ENCODE measurements around the gene SLC35B2.

GRCh38 chr6:44251576-44252524, 5.5 kb downstream of the SLC35B2 start:
- TF ChIP-seq, protein P1, sequence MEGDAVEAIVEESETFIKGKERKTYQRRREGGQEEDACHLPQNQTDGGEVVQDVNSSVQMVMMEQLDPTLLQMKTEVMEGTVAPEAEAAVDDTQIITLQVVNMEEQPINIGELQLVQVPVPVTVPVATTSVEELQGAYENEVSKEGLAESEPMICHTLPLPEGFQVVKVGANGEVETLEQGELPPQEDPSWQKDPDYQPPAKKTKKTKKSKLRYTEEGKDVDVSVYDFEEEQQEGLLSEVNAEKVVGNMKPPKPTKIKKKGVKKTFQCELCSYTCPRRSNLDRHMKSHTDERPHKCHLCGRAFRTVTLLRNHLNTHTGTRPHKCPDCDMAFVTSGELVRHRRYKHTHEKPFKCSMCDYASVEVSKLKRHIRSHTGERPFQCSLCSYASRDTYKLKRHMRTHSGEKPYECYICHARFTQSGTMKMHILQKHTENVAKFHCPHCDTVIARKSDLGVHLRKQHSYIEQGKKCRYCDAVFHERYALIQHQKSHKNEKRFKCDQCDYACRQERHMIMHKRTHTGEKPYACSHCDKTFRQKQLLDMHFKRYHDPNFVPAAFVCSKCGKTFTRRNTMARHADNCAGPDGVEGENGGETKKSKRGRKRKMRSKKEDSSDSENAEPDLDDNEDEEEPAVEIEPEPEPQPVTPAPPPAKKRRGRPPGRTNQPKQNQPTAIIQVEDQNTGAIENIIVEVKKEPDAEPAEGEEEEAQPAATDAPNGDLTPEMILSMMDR (IDR thresholded peaks at IDR 0.05): no peak
- TF ChIP-seq POLR2A (IDR thresholded peaks at IDR 0.05): no peak
